ENCODE results near the gene PDZRN3.
A peak's percentile ranks its signal among the peaks of the same experiment; 100 is the strongest.

Gene PDZRN3

GRCh38 chr3:73529308-73530021 lies 95.3 kb downstream of the PDZRN3 start:
- H3K4me3 ChIP-seq (ENCODE audit: low read length) = no peak overlapping the region
- no peak for TF ChIP-seq CTCF (conservative IDR thresholded peaks at IDR 0.05; ENCODE audit: low read length)
- DNase-seq (ENCODE audit: low read depth) = no peak

DNA sequence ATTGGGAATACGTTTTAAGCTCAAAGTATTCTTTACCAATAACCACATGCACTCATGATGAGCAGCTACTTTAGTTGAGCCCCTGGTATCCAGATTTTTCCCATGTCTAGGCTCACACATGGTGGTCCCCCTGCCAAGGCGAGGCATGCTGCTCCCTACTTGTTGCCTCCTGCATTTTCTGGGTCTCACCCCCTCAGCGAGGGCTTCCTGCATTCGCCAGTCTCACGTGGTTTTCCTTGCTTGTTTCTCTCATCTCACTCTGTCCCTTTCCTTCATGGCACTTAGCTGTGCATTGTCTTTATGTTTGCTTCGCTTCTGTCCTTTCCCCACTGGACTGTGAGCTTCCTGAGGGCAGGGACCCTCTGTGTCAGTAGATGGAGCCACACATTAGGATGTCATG lies 99.2 kb downstream of the PDZRN3 start:
- no peak overlapping the region for H3K4me3 ChIP-seq (ENCODE audit: low read length)
- no peak for DNase-seq (ENCODE audit: low read depth)
- no peak for TF ChIP-seq CTCF (conservative IDR thresholded peaks at IDR 0.05; ENCODE audit: low read length)

DNA sequence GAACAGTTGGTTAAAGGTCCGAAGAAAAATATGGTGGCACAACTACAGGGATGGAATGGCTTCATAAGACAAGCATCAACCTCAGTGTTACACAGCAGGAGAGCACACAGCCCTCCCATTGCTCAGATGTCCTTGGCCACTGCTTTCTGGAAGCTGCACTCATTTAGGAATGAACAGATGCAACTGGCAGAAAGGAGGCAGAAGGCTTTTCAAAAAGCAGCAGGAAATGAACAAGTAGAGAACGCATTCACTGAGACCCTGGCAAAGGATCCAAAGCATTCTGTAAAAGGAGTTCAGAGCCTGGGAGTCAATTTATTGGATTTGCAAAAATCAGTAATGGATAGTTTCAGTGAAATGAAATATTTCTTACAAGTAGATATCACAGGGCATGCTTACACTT lies 101.1 kb downstream of the PDZRN3 start:
- DNase-seq (ENCODE audit: low read depth) = no peak
- no peak overlapping the region for H3K4me3 ChIP-seq (ENCODE audit: low read length)
- TF ChIP-seq CTCF (conservative IDR thresholded peaks at IDR 0.05; ENCODE audit: low read length) = no peak

- TF ChIP-seq CTCF (conservative IDR thresholded peaks at IDR 0.05; ENCODE audit: low read length) = no peak
- H3K4me3 ChIP-seq (ENCODE audit: low read length) = no peak overlapping the region
- DNase-seq (ENCODE audit: low read depth) = no peak
These were observed 102.9 kb downstream of the PDZRN3 start for GRCh38 chr3:73521734-73522336.

GRCh38 chr3:73520931-73521461 lies 103.7 kb downstream of the PDZRN3 start:
- DNase-seq (ENCODE audit: low read depth) = peak; percentile 88
- H3K4me3 ChIP-seq (ENCODE audit: low read length) = peak overlapping the region; percentile 2
- TF ChIP-seq CTCF (conservative IDR thresholded peaks at IDR 0.05; ENCODE audit: low read length) = peak; percentile 13; the same call in 1 of the 2 replicates

DNA sequence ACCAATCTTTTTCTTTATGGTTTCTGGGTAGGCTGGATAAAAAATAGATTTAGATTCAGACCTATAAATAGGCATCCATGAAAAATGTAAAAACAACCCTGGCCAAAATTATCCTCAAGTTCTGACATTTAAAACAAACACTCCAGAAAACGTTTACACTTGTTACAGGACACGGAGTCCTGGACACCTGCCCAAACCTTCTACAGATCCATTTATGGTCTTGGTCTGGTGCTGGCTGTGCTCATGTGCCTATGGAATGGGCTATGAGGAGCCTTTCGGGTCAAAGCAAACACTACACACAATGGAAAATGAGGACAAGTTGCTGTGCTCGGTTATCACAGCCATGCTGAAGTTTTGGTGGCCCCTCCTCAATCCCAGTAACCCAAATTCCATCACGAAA lies 108.1 kb downstream of the PDZRN3 start:
- H3K4me3 ChIP-seq (ENCODE audit: low read length) = no peak overlapping the region
- no peak for TF ChIP-seq CTCF (conservative IDR thresholded peaks at IDR 0.05; ENCODE audit: low read length)
- DNase-seq (ENCODE audit: low read depth) = no peak

DNA sequence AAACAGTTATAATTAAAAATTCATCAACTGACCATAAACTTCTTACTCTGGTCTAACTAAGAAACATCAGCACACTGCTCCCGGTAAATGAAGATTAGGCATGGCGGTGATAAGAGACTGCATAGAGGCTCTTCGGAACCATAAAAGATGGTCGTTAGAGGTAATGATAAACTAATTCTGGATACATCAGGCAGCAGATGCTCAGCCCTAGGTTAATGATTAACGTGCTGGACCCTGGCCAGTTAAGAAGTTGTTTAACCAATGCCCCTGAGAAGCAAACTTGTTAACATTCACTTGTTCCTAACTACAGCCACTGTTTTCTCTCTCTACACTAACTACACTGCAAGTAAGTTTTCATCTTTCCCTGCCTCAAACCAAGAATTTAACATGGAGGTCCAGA lies 111.5 kb downstream of the PDZRN3 start:
- no peak for TF ChIP-seq CTCF (conservative IDR thresholded peaks at IDR 0.05; ENCODE audit: low read length)
- no peak for DNase-seq (ENCODE audit: low read depth)
- no peak overlapping the region for H3K4me3 ChIP-seq (ENCODE audit: low read length)

Measured in AG10803 (cell line).